Stimulated activated CD4-positive, alpha-beta T cell treated with anti-CD3 and anti-CD28 coated beads, Interleukin-1b, Interleukin-23, amount 100 ng/mL, for 24 hours (primary cell): ENCODE results near the gene BST1.
"Not testable (repeated sequence)": the region's sequence is repeated elsewhere in the genome, so short reads cannot be mapped to it uniquely, and the experiment has no call there.

ENCODE experiments used
- DNase-seq, 4 experiments: peaks; one replicate each; pipeline ENCODE4 v3.0.0-alpha.2; 2020; ENCODE audit warnings: low read depth in 4 of 4, low spot score in 1 of 4

BST1 gene

DNA sequence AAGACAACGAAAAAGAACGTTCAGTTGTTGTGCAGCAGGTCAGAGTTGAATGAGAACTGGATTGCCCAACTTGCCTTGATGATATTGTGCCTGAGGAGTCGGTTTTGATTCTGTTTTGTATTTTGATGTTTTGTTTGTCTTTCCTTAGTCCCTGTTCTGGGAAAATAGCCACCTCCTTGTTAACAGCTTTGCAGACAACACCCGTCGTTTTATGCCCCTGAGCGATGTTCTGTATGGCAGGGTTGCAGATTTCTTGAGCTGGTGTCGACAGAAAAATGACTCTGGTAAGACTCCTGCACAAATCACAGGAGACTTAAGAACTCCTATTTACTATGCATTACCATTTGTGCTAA is 4.5 kb downstream of the BST1 start:
- no peak for DNase-seq

DNA sequence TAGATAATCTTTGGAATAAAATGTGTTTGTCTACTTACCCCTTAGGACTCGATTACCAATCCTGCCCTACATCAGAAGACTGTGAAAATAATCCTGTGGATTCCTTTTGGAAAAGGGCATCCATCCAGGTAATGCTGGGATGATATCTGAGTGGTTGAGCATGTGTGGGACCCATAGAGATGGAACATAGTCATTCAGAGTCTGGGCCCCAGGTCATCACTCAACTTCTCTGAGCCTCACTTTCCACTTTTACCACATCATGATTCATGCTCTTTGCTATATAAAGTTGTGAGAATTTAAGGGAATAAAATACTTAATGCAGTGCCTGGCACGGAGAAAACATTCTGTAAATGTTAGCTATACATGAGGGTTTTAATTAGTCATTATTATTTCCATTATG is 8.9 kb downstream of the BST1 start:
- no peak for DNase-seq

DNA sequence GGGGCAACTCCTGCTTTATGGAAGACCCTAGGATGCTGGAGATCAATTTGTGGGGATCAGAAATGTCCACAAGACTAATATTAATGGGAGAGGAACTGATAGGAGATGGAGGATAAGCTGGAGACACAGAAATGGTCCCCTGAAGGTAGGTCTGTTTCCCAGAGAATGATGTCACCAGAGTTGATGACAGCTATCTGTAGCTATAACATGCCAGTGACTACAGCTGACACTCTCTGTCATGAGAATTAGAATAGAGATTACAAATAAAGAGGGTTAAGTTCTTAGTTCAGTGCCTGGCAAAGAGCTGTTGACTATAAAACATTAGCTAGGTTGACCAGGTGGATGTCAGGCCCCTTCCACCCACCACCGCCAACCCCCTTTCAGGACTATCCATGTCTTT is 9.3 kb downstream of the BST1 start:
- DNase-seq, result no peak

DNA sequence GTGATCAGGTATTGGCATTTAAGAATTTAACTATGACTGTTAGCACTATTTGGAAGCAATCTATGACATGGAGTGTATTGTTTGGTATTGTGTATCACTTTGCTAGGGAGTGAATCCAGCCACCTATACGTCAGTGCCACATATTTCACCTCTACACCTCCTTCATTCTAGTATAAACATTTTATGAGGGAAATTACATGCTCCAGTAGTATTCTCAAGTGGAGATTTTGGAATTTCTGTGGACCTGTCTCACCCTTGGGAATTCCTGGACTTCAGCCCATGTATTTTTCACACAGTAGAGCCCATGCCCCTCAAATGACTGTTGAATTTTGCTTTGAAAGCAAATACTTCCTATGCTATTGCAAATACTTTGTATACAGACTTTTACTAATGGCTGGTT is 11.3 kb downstream of the BST1 start:
- no peak for DNase-seq

DNA sequence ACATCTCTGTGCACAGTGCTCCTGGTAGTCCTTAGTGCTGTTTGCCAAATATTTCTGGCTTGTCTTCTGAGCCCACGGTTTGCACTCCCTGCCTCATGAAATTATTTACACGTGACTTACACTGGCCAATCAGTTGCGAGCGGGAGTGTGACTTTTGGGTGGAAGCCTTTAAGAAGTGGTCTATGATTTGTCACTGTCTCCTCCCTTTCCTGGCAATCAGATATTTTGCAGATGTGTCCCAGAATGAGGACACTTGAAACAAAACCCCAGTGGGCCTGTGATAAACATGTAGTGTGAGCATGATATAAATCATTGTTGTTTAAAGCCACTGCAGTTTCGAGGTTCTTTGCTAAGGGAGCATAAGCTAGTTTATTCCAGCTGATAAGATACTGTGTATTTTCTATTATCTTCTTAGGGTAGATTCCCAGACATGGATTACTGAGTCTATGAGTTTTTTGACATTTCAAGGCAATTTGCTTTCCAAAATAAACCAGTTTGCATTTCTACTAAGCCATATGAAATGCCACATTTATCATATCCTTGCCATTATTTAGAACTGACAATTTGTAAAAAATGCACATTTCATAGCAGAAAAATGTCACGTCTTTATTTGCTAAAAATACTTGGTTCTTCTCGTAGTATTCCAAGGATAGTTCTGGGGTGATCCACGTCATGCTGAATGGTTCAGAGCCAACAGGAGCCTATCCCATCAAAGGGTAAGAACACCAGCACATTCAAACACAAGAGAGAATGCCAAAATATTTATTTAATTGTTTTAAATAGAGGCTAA is 12.0 kb downstream of the BST1 start:
- DNase-seq, result no peak

DNA sequence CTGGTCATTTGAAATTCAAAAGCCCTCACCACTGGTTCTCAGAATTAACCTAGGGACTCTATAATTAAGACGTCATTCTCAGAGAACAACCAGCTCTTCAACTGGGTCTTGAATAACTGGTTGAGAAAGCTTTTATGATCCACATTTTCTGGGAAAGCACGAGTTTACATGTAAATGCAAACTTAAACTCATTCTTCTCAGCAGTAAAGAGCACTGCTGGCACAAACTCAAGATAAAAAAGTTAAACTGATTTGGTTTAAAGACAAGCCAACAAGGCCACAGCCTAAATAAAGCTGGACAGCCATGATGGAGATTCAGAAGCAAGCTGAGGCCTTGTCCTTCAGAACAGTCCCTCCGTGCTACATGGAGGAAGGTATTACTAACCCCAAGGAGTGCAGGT is 13.2 kb downstream of the BST1 start:
- no peak for DNase-seq

DNA sequence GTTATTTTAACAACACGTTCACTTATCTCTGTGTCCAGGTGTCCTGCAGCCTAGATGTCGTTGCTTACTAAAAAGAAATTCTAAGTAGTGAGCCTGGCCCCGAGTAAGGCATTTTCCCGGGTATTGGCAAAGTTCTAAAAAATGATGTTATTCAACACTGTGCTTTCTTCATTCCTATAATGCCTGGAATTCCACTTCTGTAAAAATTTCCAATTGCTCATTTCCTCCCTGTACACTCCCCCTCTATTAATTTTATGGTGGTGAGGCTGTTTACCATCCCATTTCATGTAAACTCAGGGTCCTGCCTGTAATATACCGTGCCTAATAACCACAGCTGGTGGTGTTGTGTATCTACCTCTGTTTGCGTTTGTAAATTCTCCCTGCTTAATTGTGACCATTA is 14.2 kb downstream of the BST1 start:
- DNase-seq, result no peak

DNA sequence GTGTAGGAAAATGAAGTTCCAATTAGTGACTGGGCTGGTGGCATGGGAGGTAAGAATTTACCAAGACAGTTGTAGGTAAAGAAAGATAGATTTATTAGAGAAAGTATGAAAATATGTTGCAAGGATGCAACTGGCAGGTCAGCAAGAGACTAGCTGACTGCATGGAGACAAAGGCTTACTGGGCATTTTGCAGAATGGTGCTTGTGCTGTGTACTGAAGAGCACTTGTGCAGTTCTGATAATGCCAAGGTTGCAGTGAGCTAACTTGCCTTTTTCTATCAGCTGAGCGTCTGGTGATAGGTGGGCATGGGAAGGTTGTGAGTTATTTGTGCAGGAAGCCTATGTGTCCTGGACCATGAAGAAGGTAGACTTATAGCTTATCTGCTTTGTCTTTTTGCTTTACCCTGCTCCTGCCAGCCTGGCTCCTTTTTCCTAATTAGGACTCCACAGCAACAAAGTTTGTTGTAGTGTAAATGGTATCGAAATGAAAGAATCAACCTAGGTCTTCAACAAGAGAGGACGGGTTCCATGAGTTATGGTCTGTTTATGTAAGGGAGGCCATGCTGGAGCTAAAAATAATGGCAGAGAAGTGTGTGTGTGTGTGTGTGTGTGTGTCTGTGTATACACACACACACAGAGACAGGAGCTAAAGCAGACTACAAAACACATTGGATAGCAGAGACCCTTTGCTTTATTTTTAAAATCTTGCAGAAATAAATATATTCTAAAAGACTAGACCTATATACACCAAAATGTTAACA is 15.0 kb downstream of the BST1 start:
- no peak for DNase-seq

DNA sequence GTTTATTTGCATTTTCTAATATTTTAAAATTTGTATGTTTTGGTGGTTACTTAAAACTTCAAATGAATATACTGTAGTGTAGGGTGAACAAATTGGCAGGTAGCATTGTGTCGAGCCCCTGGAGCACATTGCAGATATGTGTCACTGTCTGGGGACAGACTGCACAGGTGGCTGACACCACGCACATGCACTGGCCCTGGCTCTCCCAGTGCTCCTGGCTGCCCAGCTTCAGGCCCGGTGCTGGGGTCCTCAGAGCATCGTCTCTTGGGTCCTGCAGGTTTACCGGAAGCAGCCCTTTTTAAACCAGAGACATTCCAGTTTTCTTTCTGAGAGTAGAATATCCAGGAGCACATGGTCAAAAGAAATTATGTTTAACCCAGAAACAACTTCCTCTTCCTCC is 15.6 kb downstream of the BST1 start:
- no peak for DNase-seq

DNA sequence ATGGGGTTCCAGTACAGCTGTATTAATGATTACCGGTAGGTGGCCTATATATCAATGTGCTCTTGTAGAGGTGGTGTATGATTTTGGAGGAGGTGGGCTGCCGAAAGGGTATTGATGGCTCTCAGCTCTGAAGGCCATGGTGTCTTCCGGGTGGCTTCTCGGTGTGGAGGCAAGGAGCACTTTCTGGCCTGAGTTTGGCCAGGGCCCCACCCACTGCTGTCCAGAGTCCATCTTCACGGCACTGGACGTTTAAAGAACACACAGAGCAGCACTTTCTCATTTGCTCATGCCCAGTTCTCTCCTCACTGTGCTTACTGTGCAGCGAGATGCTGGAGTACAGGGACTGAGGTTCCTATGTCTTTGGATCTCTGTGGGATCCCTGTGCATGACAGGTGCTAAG is 16.1 kb downstream of the BST1 start:
- no peak for DNase-seq

DNA sequence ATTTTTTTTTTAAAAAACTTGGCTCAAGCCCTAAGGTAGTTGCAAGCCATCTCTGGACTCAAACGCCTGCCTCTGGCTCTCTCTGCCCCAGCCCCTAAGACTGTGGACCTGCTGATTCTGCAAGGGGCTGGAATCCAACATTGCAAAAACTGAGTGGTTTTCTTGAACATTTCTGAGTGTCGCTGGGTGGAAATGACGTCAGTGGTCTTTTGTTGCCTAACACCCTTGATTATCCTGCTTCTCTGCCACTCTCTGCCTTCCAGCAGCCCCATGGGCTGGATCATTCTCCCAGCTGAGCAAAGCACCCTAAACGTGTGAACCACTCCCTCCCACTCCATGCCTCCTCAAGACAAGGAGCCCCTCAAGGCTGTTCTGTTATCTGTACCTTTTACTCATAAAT is 16.6 kb downstream of the BST1 start:
- DNase-seq, result no peak

DNA sequence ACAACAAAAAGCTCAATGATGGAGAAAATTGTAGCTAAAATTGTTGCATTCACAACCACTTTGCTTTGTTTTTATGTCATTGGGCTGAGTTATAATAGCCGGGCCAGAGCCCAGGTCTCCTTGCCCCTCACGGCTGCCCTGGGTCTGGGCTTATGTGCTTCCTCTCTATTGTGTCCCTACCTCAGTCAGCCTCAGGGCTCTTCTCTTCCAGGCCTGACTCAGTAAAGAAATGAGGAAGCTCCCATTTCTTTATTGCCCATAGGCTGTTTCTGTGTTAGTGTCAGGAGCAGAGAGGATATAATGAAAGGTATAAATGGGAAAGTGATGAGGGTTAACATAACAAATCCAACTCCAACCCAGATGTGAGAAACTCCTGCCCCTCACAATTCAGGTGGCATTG is 18.0 kb downstream of the BST1 start:
- DNase-seq, result no peak

DNA sequence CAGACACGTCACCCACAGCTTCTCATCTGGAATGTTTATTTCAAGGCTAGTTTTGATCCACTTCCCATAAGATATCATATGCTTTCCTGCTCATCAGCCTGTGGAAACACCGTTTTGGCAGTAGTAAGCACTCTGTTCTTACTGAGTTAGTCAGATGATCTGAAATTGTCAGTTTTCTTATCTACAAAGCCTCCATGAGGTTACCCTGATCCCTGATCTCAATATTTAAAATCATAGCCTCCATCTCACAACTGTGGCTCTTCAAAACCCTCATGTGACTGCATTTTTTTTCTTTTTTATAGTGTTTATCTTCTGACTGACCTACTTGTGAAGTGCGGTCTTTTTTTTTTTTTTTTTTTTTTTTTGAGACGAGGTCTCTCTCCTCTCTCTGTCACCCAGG is 22.7 kb downstream of the BST1 start:
- no peak for DNase-seq

DNA sequence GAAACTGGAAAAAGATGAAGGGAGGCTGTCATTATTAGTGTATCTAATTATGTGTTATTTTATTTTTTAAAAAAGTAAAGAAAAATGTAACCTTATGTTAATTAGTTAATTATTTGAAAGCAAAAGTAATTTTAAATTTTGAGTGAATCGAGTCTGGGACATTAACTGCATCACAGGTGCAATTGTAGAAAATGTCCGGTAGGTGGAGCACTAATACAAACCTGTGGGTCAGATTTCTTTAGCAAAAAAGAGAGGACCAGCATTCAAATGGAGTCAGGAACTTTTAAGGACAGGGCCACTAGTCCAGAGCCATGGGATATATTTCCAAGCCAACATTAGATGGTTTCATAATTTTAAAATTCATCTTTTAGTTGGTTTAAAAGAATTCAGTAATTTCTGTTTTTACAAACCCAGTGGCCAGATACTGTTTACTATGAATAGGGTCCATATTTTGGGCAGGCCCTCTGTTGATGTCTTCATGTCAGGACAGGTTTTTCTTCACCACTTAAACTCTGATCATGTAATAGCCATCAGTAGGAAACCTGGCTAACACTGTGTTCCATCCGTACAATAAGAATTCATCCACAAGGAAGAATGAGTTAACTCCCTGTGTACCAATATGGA is 27.2 kb downstream of the BST1 start:
- no peak for DNase-seq

DNA sequence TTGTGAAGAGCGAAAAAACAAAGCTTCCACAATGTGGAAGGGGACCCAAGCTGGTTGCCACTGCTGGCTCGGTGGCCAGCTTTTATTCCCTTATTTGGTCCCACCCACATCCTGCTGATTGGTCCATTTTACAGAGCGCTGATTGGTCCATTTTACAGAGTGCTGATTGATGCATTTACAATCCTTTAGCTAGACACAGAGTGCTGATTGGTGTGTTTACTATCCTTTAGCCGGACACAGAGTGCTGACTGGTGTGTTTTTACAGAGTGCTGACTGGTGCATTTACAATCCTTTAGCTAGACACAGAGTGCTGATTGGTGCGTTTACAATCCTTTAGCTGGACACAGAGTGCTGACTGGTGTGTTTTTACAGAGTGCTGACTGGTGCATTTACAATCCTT is 30.2 kb downstream of the BST1 start:
- DNase-seq, result not testable (repeated sequence)

DNA sequence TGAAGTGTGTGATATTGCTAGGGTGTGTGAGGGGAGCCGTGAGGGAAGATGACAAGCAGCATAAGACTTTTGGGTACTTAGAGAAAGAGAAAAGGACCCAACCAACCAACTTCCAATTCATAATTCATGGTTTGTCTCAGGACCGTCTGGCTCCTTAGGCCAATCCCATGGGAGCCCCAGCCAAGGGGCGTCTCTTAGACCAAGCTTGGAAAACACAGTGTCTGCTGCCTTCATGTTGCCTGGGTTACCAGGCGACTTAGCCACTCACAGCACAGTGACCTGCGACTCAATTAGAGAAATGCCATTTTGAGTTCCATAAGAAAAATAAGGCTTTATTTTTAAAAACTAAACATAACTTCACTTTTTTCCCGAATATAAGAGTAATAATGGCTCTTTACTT is 32.7 kb downstream of the BST1 start:
- no peak for DNase-seq

DNA sequence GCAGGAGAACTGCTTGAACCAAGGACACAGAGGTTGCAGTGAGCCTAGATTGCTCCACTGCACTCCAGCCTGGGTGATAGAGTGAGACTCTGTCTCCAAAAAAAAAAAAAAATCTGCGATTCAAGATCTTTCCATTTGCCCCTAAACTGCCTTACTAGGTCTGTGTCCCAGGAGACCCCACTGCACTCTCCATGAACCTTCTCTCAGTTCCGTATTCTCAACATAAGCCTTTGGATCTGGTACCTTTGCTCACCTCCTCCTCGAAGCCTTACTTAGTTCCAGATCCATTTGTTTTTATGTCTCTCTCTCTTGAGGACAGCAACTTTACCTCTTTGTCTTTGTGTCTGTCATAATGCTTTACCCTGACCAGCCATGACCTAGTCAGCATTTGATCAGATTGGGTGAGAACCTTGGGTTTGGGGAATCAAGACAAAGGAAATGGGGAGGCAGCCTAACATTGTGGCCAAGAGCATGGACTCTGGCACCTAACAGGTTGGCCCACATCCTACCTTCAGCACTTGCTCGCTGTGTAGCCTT is 33.7 kb downstream of the BST1 start:
- DNase-seq, result no peak

DNA sequence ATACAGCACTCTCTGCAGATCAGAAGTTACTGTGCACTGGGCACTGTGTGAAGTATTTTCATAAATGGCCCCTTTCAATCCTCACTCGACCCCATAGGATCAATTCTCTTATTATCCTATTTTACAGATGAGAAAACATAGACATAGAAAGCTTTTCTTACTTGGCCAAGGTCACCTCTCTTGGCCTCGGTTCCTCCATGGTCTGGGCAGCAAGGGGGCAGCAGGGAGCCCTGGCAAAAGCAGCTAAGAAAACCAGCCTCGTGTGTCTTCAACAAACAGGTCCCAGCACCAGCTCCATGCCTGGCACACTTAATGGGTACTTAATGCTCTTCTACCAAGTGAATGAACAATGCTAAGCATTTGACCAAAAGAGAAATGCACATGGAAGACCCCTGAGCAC is 34.4 kb downstream of the BST1 start:
- DNase-seq, result no peak

DNA sequence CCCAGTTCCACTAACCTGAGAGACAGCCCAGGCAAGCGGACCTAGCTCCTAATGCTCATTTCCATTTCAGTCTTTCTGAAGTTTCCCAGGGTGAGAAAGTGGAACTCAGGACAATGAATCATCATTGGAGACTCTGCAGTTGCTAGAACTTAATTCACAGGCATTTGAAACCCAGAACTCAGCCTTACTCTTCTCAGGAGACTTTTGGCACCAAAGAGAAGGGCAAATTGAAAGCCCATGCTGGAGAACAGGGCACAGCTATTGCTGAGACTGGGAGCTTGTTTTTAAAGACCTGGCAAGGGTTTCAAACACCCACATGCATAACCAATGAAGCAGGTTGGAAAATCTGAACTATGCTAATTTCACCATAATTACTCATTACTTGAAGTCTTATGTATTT is 36.0 kb downstream of the BST1 start:
- no peak for DNase-seq

DNA sequence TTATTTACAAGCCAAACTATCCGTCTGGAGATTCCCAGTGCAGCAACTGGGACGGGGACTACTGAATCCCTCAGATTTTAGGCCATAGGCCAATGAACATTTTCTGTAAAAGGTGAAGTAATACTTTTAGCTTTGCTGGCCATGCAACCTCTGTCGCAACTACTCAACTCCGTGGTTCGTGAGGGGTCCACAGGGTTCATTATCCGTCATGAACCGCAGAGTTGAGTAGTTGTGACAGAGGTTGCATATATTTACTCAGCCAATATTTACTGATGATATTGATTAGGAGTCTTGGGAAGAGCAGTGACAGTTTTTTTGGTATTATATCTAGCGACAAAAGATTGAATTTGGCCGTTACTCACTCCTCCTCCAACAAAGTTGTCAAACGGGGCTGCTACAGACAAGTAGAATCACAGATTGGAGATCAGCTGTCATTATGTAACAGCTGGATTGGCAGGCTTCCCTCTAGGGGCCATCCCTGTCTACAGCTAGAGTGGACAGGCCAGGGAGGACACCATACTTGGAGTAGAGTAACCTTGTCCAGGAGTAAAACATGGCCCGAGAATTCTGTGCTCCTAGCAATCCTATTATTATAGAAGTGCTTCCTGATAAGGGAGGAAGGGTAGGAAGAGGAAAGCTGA is 38.0 kb downstream of the BST1 start:
- no peak for DNase-seq

DNA sequence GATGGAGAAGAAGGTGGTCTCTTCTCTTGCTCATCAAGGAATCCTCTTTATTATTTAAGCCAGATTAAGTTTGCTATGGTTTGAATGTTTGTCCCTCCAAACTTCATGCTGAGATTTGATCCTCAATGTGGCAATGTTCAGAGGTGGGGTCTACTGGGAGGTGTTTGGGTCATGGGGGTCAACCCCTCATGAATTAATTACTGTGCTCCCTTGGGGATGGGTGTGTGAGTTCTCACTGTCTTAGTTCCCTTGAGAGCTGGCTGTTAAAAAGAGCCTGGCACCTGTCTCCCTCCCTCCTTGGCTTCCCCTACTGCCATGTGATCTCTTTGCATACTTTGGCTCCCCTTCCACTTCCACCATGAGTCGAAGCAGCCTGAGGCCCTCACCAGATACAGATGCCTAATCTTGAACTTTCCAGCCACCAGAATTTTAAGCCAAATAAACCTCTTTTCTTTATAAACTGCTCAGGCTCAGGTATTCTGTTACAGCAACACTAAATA is 39.3 kb downstream of the BST1 start:
- DNase-seq, result no peak

DNA sequence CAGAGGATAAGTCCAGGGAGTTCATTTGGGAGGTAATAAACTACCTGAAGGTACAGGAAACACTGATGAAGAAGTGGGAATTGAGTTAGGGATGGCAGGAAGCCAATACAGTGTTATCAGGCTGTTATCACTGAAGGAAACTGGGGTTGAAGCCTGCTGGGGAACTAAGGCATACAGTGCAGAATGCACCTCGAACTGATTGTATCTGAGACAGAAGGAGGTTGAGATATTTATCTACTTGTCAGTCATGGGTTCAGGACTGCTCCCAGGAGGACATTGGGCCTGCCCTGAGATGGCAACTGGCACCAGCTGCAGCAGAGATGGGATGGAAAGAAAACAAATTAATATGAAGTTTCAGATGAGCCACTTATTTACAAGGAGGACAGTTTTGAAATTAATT is 39.8 kb downstream of the BST1 start:
- no peak for DNase-seq
